HepG2 (cell line): Measurements from ENCODE around the gene CTSW. TPM values are rescaled to one million over a fixed set of nuclear protein-coding genes. Genes with fewer than 3 reads are reported as not detected.

Experiments used
- CENPX ChIP-seq: sonication (generic); formaldehyde crosslinking; IDR thresholded peaks from 2 replicates; pipeline ENCODE4 v1.9.0; 2021; ENCODE audit warnings: mild to moderate bottlenecking, missing genetic modification reagents, moderate library complexity
- CHD4 ChIP-seq: fragments of 200-600 bp; sonication (generic); IDR thresholded peaks from 2 replicates; pipeline ENCODE4 v1.7.0; 2017; ENCODE audit warnings: mild to moderate bottlenecking, low read length, borderline replicate concordance
- CSRNP2 ChIP-seq: sonication (generic); formaldehyde crosslinking; conservative IDR thresholded peaks from 2 replicates; pipeline ENCODE4 v1.8.0; 2022; ENCODE audit warnings: low read depth, missing genetic modification reagents
- HNRNPLL ChIP-seq: fragments of 200-400 bp; formaldehyde crosslinking; IDR thresholded peaks from 2 replicates; pipeline ENCODE4 v1.6.1; 2017; ENCODE audit warnings: mild to moderate bottlenecking, low read depth, low read length; ENCODE audit not compliant: poor library complexity, severe bottlenecking
- HOXD1 ChIP-seq: sonication (generic); formaldehyde crosslinking; IDR thresholded peaks from 2 replicates; pipeline ENCODE4 v1.5.0; 2020; ENCODE audit warnings: missing genetic modification reagents
- PHF8 ChIP-seq: sonication (generic); formaldehyde crosslinking; IDR thresholded peaks from 2 replicates; pipeline ENCODE4 v1.5.0; 2020; ENCODE audit warnings: missing genetic modification reagents
- RARG ChIP-seq: sonication (generic); formaldehyde crosslinking; IDR thresholded peaks from 2 replicates; pipeline ENCODE4 v1.4.0; 2020; ENCODE audit warnings: low read depth, mild to moderate bottlenecking, missing genetic modification reagents
- TOE1 ChIP-seq: sonication (generic); formaldehyde crosslinking; IDR thresholded peaks from 2 replicates; pipeline ENCODE4 v1.4.0; 2020; ENCODE audit warnings: mild to moderate bottlenecking, missing genetic modification reagents
- ZNF275 ChIP-seq: sonication (generic); formaldehyde crosslinking; IDR thresholded peaks from 2 replicates; pipeline ENCODE4 v1.8.0; 2022; ENCODE audit warnings: missing genetic modification reagents, mild to moderate bottlenecking, inconsistent platforms, borderline replicate concordance
- ZNF282 ChIP-seq: fragments of 450-650 bp; IDR thresholded peaks from 2 replicates; pipeline ENCODE4 v1.6.1; 2018; ENCODE audit not compliant: partially characterized antibody
- ZNF569 ChIP-seq: sonication (generic); formaldehyde crosslinking; IDR thresholded peaks from 2 replicates; pipeline ENCODE4 v1.5.0; 2020; ENCODE audit warnings: mild to moderate bottlenecking, missing genetic modification reagents, moderate library complexity, borderline replicate concordance
- ZNF572 ChIP-seq: sonication (generic); formaldehyde crosslinking; IDR thresholded peaks from 2 replicates; pipeline ENCODE4 v1.5.1; 2020; ENCODE audit warnings: mild to moderate bottlenecking, missing genetic modification reagents
- ZNF646 ChIP-seq: sonication (generic); formaldehyde crosslinking; IDR thresholded peaks from 2 replicates; pipeline ENCODE4 v1.9.0; 2021; ENCODE audit warnings: mild to moderate bottlenecking, missing genetic modification reagents
- ZNF674 ChIP-seq: sonication (generic); formaldehyde crosslinking; IDR thresholded peaks from 2 replicates; pipeline ENCODE4 v1.5.0; 2020; ENCODE audit warnings: low read depth, mild to moderate bottlenecking, missing genetic modification reagents
- ZNF879 ChIP-seq: sonication (generic); formaldehyde crosslinking; IDR thresholded peaks from 2 replicates; pipeline ENCODE4 v1.8.1; 2023; ENCODE audit warnings: missing genetic modification reagents
- ZSCAN20 ChIP-seq: sonication (generic); formaldehyde crosslinking; IDR thresholded peaks from 2 replicates; pipeline ENCODE4 v1.4.0; 2020; ENCODE audit warnings: missing genetic modification reagents, mild to moderate bottlenecking, borderline replicate concordance
- polyA plus RNA-seq, 8 experiments: library from polyadenylated mRNA; depleted of rRNA in 3 of 8; stranded (reverse) in 7 of 8; unstranded in 1 of 8; fragments of >200 nt; fragmentation: Illumina TruSeq in 4 of 8; extraction: Trizol in 4 of 8; gene quantifications; 2 replicates each; pipeline versions ENCODE4 v1.2.1 to v1.2.3, GENCODE V29; 2011 to 2016; ENCODE audit warnings: low read depth in 4 of 8, missing spikeins in 1 of 8, mixed read lengths in 1 of 8; ENCODE audit not compliant: insufficient read depth in 1 of 8
- total RNA-seq, 5 experiments: library from RNA; depleted of rRNA; stranded (reverse); fragments of >200 nt; fragmentation: Illumina TruSeq; extraction: Trizol; gene quantifications; 2 replicates each; pipeline ENCODE4 v1.2.3, GENCODE V29; 2016; ENCODE audit warnings: low read depth in 1 of 5

Gene CTSW
- total and polyA plus RNA-seq, 2 of the 13 experiments (the other 11 are each of a cell fraction or from before 2014, with no cell fraction given): 0.09 TPM; not detected in 1

- no peak for TF ChIP-seq TOE1 (CRISPR knock-in tag)
- TF ChIP-seq ZNF674 (CRISPR knock-in tag): no peak
- no peak for TF ChIP-seq ZNF646 (CRISPR knock-in tag)
- TF ChIP-seq ZNF275 (CRISPR knock-in tag): 0 out of 2 replicates have a peak, but pooled peaks have one; percentile 38
- TF ChIP-seq HNRNPLL: peak; percentile 60
- TF ChIP-seq ZNF879 (CRISPR knock-in tag): no peak
- no peak for TF ChIP-seq ZNF572 (CRISPR knock-in tag)
- no peak for TF ChIP-seq RARG (CRISPR knock-in tag)
- TF ChIP-seq CENPX (CRISPR knock-in tag): no peak
- TF ChIP-seq ZNF569 (CRISPR knock-in tag): no peak
- TF ChIP-seq HOXD1 (CRISPR knock-in tag): 0 out of 2 replicates have a peak, but pooled peaks have one; percentile 35
- TF ChIP-seq ZNF282: no peak
- TF ChIP-seq PHF8 (CRISPR knock-in tag): peak; percentile 35; the same call in 1 of the 2 replicates
- no peak for TF ChIP-seq CSRNP2 (CRISPR knock-in tag)
- TF ChIP-seq ZSCAN20 (CRISPR knock-in tag): 0 out of 2 replicates have a peak, but pooled peaks have one; percentile 19
- peak; percentile 64; the same call in 1 of the 2 replicates for TF ChIP-seq CHD4
These were observed 6.1 kb upstream of the CTSW start (continued) for GRCh38 chr11:65873318-65874156.
